Loucy (cell line): ENCODE measurements around the gene ITPRIP.

Experiments
- H2AFZ ChIP-seq: fragments of 200-600 bp; sonication (generic); 2 replicates; pipeline ENCODE4 v1.6.0; 2016; ENCODE audit warnings: antibody characterized with exemption, mild to moderate bottlenecking, low read length, moderate library complexity
- H3F3A ChIP-seq: fragments of 200-600 bp; 2 replicates; pipeline ENCODE4 v1.6.0; 2016; ENCODE audit warnings: antibody characterized with exemption, low read depth, mild to moderate bottlenecking
- H3K27me3 ChIP-seq: fragments of 200-600 bp; sonication (generic); 2 replicates; pipeline ENCODE4 v1.6.1; 2014; ENCODE audit warnings: low read length, mild to moderate bottlenecking; ENCODE audit not compliant: insufficient read depth, poor library complexity, severe bottlenecking
- H3K36me3 ChIP-seq: fragments of 200-600 bp; sonication (generic); 2 replicates; pipeline ENCODE4 v1.6.1; 2016; ENCODE audit warnings: low read length; ENCODE audit not compliant: insufficient read depth
- H3K4me1 ChIP-seq: fragments of 200-600 bp; sonication (generic); 2 replicates; pipeline ENCODE4 v1.5.1; 2014; ENCODE audit warnings: low read length, mild to moderate bottlenecking; ENCODE audit not compliant: insufficient read depth, poor library complexity, severe bottlenecking
- H3K4me2 ChIP-seq: fragments of 200-600 bp; sonication (generic); 2 replicates; pipeline ENCODE4 v1.6.0; 2014; ENCODE audit warnings: antibody characterized with exemption, low read length, low read depth, mild to moderate bottlenecking; ENCODE audit not compliant: poor library complexity, severe bottlenecking
- H3K4me3 ChIP-seq: fragments of 200-600 bp; sonication (generic); 2 replicates; pipeline ENCODE4 v1.5.1; 2014; ENCODE audit warnings: low read length, mild to moderate bottlenecking, mixed read lengths; ENCODE audit not compliant: poor library complexity, severe bottlenecking
- H3K79me2 ChIP-seq: fragments of 200-600 bp; sonication (generic); 2 replicates; pipeline ENCODE4 v1.6.1; 2014; ENCODE audit warnings: low read length; ENCODE audit not compliant: insufficient read depth
- H3K9ac ChIP-seq: fragments of 200-600 bp; sonication (generic); 2 replicates; pipeline ENCODE4 v1.6.0; 2014; ENCODE audit warnings: mild to moderate bottlenecking, low read depth, low read length, moderate library complexity; ENCODE audit not compliant: poor library complexity, severe bottlenecking
- H3K9me2 ChIP-seq: fragments of 200-600 bp; sonication (generic); replicated peaks from 2 replicates; pipeline ENCODE4 v1.6.1; 2016; ENCODE audit warnings: low read depth, low read length, mixed read lengths
- H3K9me3 ChIP-seq: fragments of 200-600 bp; sonication (generic); 2 replicates; pipeline ENCODE4 v1.6.1; 2014; ENCODE audit warnings: mild to moderate bottlenecking, antibody characterized with exemption, low read length, low read depth; ENCODE audit not compliant: insufficient read depth
- H4K20me1 ChIP-seq: fragments of 200-600 bp; sonication (generic); 2 replicates; pipeline ENCODE4 v1.6.0; 2014; ENCODE audit warnings: antibody characterized with exemption, low read length, mild to moderate bottlenecking; ENCODE audit not compliant: insufficient read depth, poor library complexity, severe bottlenecking
- EZH2phosphoT487 ChIP-seq: fragments of 200-600 bp; IDR thresholded peaks from 2 replicates; pipeline ENCODE4 v1.6.1; 2018; ENCODE audit warnings: antibody characterized with exemption, mild to moderate bottlenecking, moderate library complexity, borderline replicate concordance
- TF ChIP-seq, protein P1 (sequence below): fragments of 200-600 bp; sonication (generic); conservative IDR thresholded peaks from 2 replicates; pipeline ENCODE4 v1.5.1; 2014; ENCODE audit warnings: mild to moderate bottlenecking, antibody characterized with exemption, low read length

The ITPRIP gene

DNA sequence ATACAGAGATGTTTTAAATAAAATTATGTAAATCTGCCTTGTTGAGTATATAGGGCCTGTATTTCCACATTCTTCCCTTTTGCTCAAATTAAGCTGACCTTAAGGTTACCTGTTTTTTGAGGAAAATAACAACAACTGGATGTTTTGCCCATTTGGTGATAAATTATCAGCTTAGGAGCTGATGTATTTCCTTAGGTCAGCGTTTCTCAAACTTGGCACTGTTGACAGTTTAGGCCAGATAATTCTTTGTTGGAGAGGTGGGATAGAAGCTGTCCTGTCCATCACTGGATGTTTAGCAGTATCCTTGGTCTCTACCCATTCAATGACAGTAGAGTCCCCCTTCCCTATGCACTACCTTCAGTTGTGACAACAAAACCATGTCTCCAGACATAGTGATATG lies 62.1 kb downstream of the ITPRIP start:
- Histone ChIP-seq H3K4me1 (no peaks in the 10 kb centered on the region), H3K9ac (no peak overlapping the region), H3K36me3 (no peaks in the 10 kb centered on the region), H2AFZ (no peak overlapping the region), H3K27me3 (no peaks in the 10 kb centered on the region), H3K4me2 (no peak overlapping the region), H3K79me2 (no peaks in the 10 kb centered on the region), H3K4me3 (no peak overlapping the region), H3K9me3 (no peaks in the 10 kb centered on the region), H4K20me1 (no peaks in the 10 kb centered on the region), H3F3A (no peaks in the 10 kb centered on the region), H3K9me2 (no peaks in the 10 kb centered on the region)
- TF ChIP-seq, protein P1, sequence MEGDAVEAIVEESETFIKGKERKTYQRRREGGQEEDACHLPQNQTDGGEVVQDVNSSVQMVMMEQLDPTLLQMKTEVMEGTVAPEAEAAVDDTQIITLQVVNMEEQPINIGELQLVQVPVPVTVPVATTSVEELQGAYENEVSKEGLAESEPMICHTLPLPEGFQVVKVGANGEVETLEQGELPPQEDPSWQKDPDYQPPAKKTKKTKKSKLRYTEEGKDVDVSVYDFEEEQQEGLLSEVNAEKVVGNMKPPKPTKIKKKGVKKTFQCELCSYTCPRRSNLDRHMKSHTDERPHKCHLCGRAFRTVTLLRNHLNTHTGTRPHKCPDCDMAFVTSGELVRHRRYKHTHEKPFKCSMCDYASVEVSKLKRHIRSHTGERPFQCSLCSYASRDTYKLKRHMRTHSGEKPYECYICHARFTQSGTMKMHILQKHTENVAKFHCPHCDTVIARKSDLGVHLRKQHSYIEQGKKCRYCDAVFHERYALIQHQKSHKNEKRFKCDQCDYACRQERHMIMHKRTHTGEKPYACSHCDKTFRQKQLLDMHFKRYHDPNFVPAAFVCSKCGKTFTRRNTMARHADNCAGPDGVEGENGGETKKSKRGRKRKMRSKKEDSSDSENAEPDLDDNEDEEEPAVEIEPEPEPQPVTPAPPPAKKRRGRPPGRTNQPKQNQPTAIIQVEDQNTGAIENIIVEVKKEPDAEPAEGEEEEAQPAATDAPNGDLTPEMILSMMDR, result no peak
- no peak for TF ChIP-seq EZH2phosphoT487

DNA sequence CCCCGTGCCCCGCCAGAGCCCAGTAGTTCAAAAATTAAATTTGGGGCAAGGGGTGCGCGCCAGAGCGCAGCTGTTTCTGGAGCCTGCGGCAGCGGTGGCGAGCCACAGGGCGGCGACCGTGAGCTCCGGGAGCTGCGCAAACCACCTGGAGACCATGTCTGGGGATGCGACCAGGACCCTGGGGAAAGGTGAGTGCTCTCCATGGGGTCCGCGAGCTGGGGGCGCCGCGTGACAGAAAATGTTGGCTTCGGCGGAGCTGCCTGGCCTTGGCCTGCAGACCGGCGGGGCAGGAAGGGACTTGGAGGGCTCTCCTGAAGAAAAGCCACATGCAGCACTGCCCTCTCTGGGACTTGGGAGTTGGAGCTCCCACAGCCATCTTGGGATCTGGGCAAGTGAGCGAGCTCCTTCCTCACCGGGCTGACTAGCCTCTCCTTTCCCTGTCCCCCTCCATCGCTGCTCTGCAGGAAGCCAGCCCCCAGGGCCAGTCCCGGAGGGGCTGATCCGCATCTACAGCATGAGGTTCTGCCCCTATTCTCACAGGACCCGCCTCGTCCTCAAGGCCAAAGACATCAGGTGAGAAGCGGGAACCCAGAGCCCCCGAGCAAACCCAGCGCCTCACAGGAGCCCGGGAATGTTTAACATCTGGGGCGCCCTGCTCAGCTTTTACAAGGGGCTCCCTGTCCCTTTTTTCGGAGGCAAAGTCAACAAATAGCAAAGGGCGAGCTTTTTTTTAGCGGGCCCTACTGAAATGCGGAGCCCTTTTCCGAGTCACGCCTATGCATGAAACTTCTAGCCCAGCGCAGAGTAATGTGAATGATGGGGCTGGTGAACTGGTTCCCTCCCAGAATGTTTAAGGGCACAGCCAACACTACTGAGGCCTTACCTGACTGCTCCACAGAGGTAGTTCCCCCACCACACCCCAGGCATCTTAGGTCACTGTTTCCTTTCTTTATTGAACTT lies 63.2 kb downstream of the ITPRIP start:
- TF ChIP-seq, protein P1, result peak; percentile 63
- no peak for TF ChIP-seq EZH2phosphoT487
- H3K9me3 ChIP-seq, result no peaks in the 10 kb centered on the region
- H2AFZ ChIP-seq, result peak overlapping the region; percentile 51; the same call in 1 of the 2 replicates
- no peak overlapping the region for H3K4me2 ChIP-seq
- H3K36me3 ChIP-seq, result no peaks in the 10 kb centered on the region
- no peaks in the 10 kb centered on the region for H3K79me2 ChIP-seq
- no peaks in the 10 kb centered on the region for H3K9me2 ChIP-seq
- no peak overlapping the region for H3K9ac ChIP-seq
- no peaks in the 10 kb centered on the region for H3F3A ChIP-seq
- no peak overlapping the region for H3K4me3 ChIP-seq
- H3K27me3 ChIP-seq, result no peaks in the 10 kb centered on the region
- H4K20me1 ChIP-seq, result no peaks in the 10 kb centered on the region
- H3K4me1 ChIP-seq, result no peaks in the 10 kb centered on the region

DNA sequence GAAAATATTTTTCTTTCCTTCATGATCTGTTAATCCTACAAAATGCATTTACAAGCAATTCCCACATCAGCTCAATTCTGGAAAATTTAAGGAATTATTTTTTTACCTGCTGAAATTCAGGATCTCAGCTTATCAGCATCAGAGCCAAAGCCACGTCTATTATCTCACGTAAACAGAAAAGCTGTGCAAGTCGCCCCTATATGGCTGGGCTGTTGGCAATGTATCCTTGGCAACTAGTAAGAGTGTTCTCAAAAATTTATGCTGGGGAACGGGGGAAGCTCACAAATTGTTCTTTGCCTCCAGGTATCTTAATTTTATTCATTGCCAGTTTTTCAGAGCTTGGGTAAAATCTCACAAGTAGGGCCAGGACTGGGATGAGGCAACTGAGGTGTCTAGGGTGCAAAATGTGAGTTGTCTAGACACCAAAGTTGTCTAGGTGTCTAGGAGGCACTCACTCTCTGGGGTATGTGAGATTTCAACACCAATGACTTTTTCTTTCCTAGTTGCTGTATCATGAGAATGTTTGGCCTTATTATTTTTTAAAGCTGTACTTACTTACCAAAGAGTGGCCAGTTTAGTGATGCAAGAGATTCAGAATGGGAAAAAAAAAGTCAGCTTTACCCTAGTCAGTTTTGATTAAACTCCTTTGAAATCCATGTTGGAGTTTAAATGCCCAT lies 64.2 kb downstream of the ITPRIP start:
- no peaks in the 10 kb centered on the region for H3K27me3 ChIP-seq
- no peaks in the 10 kb centered on the region for H3K36me3 ChIP-seq
- no peaks in the 10 kb centered on the region for H3F3A ChIP-seq
- no peaks in the 10 kb centered on the region for H4K20me1 ChIP-seq
- H3K9me3 ChIP-seq, result no peaks in the 10 kb centered on the region
- H3K4me3 ChIP-seq, result no peak overlapping the region
- H3K9me2 ChIP-seq, result no peaks in the 10 kb centered on the region
- H3K4me1 ChIP-seq, result peaks cover 5% of the 10 kb centered on the region
- H2AFZ ChIP-seq, result peak overlapping the region; percentile 51; the same call in 1 of the 2 replicates
- H3K4me2 ChIP-seq, result no peak overlapping the region
- no peak overlapping the region for H3K9ac ChIP-seq
- TF ChIP-seq, protein P1, result no peak
- TF ChIP-seq EZH2phosphoT487, result no peak
- no peaks in the 10 kb centered on the region for H3K79me2 ChIP-seq
